Measurements from ENCODE around the gene OR6K3.

OR6K3 gene, protein sequence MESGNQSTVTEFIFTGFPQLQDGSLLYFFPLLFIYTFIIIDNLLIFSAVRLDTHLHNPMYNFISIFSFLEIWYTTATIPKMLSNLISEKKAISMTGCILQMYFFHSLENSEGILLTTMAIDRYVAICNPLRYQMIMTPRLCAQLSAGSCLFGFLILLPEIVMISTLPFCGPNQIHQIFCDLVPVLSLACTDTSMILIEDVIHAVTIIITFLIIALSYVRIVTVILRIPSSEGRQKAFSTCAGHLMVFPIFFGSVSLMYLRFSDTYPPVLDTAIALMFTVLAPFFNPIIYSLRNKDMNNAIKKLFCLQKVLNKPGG

GRCh38 chr1:158720620-158721019, at the start of gene OR6K3:
TSS of gene OR6K3 (minus strand) at chr1:158720720. CDS start at chr1:158718115, 2,605 bp downstream.
- DNase-seq (ENCODE audit: low read depth), result no peak
- no peak for TF ChIP-seq CTCF (conservative IDR thresholded peaks at IDR 0.05; ENCODE audit: low read depth, low read length)
- H3K4me3 ChIP-seq (ENCODE audit: low read depth, low read length), result no peak within 1 kb of the TSS

GRCh38 chr1:158754420-158754819, 33.9 kb upstream of the OR6K3 start, which contains the start of gene OR6K6:
TSS of gene OR6K6 (plus strand) at chr1:158754720. CDS start at chr1:158754888, 168 bp downstream.
- no peak for DNase-seq (ENCODE audit: low read depth)
- H3K4me3 ChIP-seq (ENCODE audit: low read depth, low read length), result no peak within 1 kb of the TSS
- TF ChIP-seq CTCF (conservative IDR thresholded peaks at IDR 0.05; ENCODE audit: low read depth, low read length), result no peak

- no peak for DNase-seq (ENCODE audit: low read depth)
- no peak for TF ChIP-seq CTCF (conservative IDR thresholded peaks at IDR 0.05; ENCODE audit: low read depth, low read length)
- no peak overlapping the region for H3K4me3 ChIP-seq (ENCODE audit: low read depth, low read length)
Measured at GRCh38 chr1:158752155-158752712, 31.7 kb upstream of the OR6K3 start.

DNA sequence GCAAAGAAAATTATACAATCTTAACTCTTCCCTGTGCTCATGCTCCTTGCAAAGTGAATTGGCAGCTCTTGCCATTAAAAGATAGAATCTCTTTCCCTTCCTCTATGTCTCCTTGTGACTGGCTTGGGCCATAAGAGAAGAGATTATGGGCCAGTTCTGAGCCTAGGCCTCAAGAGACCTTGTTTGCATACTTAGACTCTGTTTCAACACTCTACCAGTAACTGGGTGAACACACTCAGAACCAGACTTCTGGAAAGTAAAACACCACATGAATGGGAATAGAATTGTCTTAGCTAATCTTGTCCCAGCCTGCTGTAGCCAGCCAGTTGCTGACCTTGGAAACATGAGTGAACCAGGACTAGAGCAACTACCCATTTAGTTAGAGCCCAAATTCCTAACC, 15.3 kb upstream of the OR6K3 start:
- no peak for TF ChIP-seq CTCF (conservative IDR thresholded peaks at IDR 0.05; ENCODE audit: low read depth, low read length)
- no peak for DNase-seq (ENCODE audit: low read depth)
- no peak overlapping the region for H3K4me3 ChIP-seq (ENCODE audit: low read depth, low read length)

DNA sequence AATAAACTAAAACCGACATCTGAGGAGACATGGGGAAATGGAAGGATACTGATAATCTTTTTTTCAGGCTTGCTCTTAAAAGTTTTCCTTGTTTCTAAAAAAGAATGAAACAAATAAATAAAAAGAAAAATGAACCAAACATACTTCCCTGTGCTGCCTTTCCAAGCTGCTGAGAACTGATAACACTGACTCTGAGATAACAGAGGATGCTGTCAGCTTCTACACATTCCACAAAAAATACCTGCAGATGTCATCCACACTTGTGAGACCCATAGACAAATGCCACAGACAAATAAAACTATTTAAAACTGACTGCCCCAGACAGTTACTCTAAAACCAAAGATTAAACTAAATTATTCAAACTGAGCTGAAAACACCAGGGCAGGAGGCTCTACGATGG, 12.0 kb upstream of the OR6K3 start:
- no peak for DNase-seq (ENCODE audit: low read depth)
- no peak overlapping the region for H3K4me3 ChIP-seq (ENCODE audit: low read depth, low read length)
- no peak for TF ChIP-seq CTCF (conservative IDR thresholded peaks at IDR 0.05; ENCODE audit: low read depth, low read length)

DNA sequence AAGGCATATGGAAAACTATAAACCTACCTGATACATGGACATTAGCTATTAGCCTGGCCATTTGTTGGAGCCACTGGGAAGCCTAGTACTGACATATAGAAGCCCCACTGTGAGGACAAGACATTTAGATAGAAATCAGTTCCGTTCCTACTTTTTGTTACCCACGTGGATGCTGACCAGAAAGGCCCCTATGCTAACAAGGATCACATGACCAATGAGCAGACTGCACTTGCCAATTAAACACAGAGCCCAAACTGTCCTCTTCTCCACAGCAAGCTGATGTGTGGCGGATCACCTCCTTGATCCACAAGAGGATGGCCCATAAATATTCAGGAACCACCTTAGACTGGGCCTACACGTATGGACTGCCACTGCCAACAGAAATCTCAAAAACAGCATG, 11.2 kb upstream of the OR6K3 start:
- no peak for DNase-seq (ENCODE audit: low read depth)
- H3K4me3 ChIP-seq (ENCODE audit: low read depth, low read length), result no peak overlapping the region
- no peak for TF ChIP-seq CTCF (conservative IDR thresholded peaks at IDR 0.05; ENCODE audit: low read depth, low read length)

DNA sequence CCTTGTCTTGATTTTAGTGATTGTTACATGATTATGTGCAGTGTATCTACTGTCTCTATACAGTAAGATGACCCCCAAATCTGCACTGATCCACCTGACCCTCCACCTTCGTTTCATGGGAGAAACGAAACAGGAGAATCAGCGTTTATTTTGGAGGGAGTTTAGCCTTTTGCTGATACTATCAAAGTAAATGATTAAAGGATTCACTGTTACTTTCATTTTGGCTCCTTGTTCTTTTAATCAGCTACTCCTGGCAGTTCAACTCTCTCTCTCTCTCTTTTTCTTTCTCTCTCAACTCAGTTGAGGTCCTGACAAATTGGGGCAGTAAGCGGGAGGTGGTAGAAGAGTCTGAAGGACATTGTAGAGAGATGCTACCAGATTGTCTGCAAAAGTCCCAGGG, 9.9 kb upstream of the OR6K3 start:
- no peak for TF ChIP-seq CTCF (conservative IDR thresholded peaks at IDR 0.05; ENCODE audit: low read depth, low read length)
- DNase-seq (ENCODE audit: low read depth), result no peak
- no peak overlapping the region for H3K4me3 ChIP-seq (ENCODE audit: low read depth, low read length)
